D721Med (cell line): ENCODE data around the gene AFAP1L2.

Experiments used
- DNase-seq: peaks from one replicate; pipeline ENCODE4 v3.0.0; 2011; ENCODE audit warnings: low spot score; ENCODE audit not compliant: insufficient read length
- FAIRE-seq: peaks from 2 replicates; lab custom pipeline; 2011; peaks lifted over from hg19 to GRCh38; lab: Jason Lieb, UNC
- CTCF ChIP-seq: IDR thresholded peaks from 2 replicates; pipeline ENCODE4 v1.5.1; 2012; ENCODE audit warnings: mild to moderate bottlenecking, control low read depth; ENCODE audit not compliant: insufficient read depth; ENCODE audit errors: missing control alignments

The AFAP1L2 gene

GRCh38 chr10:114274616-114275453, 129.5 kb downstream of the AFAP1L2 start:
- no peak for TF ChIP-seq CTCF
- DNase-seq (no peak), FAIRE-seq (no peak)

DNA sequence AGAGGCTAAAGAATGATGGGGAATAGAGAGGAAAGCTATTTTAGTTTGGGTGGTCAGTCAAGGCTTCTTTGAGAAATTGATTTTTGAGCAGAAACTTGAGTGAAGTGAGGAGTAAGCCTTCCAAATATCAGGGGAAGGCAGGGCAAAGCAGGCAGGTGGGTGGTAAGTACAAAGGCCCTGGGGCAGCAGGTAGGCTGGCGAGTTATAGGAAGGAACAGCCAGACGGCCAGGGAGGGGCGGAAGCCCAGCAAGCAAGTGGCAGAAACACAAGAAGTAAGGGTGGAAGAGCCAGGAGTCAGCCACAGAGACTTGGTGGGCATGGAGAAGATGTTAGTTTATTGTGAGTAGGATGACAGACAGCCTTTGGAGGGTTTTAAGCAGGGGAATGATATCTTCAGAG, 130.4 kb downstream of the AFAP1L2 start:
- TF ChIP-seq CTCF, result no peak
- FAIRE-seq, result no peak
- DNase-seq, result no peak

GRCh38 chr10:114272696-114273095, 131.6 kb downstream of the AFAP1L2 start:
- no peak for TF ChIP-seq CTCF
- no peak for FAIRE-seq
- no peak for DNase-seq

DNA sequence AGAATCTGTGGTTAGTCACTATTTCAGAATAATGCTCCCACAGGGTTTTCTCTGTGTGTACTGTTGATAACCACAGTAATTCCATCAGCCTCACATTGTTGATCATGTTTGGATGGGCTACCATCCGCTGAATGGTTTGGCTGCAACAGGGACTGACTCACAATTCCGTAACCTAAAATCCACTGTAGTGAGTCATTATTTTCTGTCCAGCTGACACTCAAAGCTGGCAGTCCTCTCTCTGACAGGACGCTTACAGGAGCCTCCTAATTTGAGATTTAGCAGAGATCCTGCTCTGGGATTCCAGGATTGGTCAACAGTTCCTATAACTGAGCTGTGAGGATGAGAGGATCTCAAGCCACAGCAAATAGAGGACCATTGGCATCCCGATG, 132.5 kb downstream of the AFAP1L2 start:
- TF ChIP-seq CTCF, result no peak
- DNase-seq (no peak), FAIRE-seq (no peak)

DNA sequence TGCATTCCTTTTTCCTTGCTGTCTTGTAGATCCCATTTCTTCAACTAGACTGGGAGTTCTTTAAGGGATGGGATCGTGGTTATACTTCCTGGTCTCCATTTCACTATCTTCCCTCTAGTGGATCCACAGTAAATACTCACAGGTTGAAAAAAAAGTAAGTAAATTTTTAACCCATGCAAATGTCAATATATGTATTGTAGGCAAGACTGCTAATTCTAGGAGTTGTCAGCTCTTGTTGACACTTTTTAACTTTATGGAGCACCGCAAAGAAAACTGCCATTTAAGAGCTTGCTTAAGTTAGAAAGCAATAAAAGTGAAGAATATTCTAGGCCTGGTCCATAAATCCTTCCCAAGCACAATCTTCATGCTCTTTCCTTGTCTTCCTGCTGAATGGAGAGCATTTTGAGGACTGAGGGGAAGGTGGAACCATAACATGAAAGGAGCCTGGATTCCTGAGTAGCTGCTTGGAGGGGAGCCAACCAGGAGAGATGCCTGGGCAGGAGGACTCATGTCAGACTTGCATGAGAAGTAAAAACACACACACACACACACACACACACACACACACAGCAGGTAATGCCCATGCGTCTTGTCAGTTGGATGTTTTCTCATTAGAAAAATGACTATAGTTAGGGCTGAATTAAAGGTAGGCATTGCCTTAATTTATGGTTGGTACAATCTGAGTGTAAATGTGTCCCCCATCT, 133.1 kb downstream of the AFAP1L2 start:
- DNase-seq (no peak), FAIRE-seq (no peak)
- no peak for TF ChIP-seq CTCF

DNA sequence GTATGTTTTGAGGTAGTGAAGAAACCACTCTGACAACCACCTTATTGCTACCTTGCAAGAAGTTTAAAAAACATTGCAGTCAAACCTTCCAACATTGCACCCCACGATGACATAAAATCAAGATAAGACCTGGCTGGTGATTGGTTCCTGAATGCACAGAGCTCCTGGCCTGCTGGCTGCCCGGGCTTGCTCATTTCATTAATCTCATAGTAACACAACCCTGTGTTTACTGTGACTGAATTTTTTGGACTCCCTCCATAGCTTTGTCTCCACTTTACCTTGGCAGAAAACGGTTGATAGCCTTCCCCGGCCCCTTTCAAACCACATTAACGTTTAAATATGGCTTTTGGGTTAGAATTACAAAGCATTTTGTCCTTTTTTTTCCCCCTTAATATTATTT, 137.8 kb downstream of the AFAP1L2 start:
- FAIRE-seq (no peak), DNase-seq (no peak)

More for the DNA sequence above, 137.8 kb downstream of the AFAP1L2 start:
- TF ChIP-seq CTCF, result no peak
